Retina (tissue), 1 donor: ENCODE data around the gene RERE.

Experiments used
- DNase-seq: peaks from one replicate; pipeline ENCODE4 v3.0.0-alpha.2; 2016

Gene RERE

DNA sequence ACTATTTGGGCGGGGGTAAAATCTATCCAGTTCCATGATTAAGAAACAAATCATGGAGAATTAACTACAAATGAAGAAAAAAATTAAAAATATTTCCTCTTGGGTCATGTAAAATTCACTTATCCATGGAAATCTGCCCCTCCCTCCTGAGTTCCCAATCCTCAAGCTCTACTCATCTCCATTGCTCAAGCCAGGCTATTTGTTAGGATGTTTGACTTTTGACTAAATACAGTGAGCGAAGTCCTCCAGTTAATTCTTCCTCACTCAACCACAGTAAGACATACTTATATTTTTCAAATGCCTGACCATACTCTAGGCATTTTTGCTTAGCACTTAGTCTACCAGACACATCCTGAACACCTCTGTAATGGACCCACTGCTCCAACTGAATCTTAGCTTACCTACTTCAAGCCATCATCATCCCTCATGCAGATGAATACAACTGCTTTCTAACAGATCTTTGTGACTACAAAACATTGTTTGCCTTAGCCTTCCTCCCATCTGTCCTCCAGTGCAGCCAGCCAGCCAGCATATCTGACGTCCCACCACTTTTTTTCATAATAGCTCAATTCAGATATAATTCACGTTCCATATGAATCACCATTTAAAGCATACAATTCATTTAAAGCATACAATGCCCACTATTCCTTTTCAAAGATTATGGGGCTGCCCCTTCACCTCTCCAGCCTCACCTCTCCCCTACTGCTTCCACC lies 154.2 kb downstream of the RERE start:
- no peak for DNase-seq

DNA sequence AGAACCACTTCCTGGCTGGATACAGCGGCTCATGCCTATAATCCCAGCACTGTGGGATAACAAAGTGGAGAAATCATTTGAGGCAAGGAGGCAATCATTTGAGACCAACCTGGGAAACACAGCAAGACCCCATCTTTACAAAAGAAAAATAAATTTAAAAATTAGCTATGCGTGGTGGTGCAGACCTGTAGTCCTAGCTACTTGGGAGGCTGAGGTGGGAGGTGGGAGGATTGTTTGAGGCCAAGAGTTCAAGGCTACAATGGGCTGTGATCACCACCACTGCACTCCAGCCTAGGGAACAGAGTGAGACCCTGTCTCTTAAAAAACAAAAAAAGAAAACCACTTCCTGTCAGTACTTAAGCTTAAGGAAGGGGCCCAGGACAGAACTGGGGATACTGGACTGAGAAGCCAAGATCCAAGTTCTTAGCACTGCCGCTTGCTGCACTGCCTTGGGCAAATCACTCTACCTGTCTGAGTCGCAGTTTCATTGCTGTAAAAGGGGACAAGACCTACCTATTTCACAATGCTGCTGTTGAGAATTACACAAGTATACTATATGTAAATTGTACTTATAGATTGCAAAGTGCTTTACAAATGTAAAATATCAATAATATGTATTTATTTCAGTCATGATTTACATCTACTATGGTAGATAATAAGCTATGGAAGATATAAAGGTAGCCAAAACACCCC lies 154.9 kb downstream of the RERE start:
- DNase-seq: no peak

DNA sequence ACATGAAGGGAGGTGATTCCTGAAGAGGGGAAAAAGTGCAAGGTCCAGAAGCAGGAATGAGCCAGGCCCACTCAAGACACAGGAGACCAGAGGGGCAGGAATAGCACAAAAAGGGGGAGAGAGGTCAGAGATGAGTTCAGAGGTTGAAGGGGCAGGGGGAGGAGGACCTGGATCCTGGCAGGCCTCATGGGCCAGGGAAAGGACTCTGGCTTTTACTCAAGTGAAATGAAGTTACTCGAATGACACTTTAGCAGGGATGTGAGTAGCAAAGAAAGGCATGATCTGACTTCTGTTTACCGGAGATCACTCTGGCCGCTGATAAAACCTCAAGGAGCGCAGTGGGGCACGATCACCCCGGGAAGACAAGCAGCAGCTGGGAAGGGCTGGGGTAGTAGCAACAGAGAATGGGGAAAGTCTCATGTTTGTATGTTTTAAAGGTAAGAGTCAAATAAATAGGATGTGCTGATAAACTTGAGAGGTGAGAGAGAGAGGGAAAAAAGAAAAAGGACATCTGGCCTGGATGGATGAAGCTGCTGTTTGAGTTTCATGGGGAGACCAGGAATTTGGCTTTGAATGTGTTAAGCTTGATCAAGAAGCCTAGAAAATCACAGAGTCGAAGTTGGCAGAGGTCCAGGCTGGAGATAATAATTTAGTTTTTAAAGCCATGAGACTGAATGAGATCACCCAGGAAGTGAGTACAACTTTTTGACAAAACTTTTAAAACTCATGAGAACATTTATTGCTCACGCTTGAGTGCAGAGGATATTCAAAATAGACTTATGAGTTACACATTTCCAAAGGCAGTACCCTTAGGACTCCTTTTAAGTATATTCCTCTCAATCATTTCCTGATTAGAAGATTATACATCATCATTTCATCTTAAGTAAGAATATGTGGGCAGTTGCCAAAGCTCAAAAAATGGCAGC lies 156.0 kb downstream of the RERE start:
- no peak for DNase-seq

DNA sequence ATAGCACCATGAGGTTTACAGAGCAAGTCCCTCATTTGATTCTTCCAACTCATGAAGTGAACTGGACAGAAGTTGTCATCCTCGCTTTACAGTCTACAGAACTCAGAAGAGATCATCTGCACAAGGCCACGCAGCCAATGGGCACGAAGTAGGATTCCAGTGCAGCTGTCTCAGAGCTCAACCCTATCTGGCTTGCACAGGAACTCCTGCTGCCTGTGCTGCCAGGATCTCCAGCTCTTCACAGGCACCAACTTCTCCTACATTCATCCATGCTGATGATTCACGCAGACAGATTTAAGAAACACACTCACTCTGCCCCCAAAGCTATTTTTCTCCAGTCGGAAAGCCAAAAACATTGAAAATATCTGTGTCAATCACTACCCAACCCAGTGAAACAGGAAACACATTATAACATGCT lies 157.0 kb downstream of the RERE start:
- DNase-seq: peak; percentile 49

DNA sequence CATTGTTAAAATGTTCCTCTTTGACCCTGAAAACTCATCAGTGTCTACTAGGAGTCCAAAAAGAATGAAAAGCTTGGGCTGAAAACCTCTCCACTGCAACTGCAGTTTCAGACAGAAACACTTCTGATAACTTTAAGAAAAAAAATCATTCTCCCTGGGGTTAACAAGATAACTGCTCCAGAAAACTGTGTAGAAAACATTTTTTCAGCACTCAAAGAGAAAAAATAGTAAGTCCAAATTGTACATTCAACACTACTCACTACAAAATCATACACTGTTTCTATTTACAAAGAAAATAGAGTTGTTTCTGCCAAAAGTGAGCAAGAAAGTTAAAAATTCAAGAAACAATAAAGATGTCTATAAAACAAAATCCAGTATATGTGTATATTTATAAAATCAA lies 157.8 kb downstream of the RERE start:
- no peak for DNase-seq

DNA sequence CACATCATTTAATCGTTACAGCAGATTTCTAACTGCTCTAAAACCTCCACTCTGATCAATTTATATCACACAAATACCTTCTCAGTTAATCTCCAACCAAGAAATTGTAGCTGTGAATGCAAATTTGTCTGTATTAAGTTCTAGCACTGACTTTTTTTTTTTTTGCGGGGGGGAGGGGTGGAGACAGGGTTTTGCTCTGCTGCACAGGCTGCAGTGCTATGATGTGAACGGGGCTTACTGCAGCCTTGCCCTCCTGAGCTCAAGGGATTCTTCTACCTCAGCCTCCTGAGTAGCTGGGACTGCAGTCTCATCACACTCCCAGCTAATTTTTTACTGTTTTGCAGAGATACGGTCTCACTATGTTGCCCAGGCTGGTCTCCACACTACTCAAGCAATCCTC lies 163.6 kb downstream of the RERE start:
- no peak for DNase-seq

DNA sequence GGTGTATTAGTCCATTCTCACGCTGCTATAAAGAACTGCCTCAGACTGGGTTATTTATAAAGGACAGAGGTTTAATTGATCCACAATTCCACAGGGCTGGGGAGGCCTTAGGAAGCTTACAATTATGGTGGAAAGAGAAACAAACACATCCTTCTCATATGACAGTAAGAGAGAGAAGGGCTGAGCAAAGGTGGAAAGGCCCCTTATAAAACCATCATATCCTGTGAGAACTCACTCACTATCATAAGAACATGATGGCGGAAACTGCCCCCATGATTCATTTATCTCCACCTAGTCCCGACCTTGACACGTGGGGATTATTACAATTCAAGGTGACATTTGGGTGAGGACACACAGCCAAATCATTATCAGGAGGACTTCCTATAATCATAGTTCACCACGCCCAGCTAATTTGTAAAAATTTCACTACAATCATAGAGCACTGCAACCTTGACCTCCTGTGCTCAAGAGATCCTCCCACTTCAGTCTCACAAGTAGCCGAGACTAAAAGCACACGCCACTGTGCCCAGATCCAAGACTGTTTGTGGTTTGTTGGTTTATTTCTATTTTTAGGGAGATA lies 164.9 kb downstream of the RERE start:
- DNase-seq: no peak

DNA sequence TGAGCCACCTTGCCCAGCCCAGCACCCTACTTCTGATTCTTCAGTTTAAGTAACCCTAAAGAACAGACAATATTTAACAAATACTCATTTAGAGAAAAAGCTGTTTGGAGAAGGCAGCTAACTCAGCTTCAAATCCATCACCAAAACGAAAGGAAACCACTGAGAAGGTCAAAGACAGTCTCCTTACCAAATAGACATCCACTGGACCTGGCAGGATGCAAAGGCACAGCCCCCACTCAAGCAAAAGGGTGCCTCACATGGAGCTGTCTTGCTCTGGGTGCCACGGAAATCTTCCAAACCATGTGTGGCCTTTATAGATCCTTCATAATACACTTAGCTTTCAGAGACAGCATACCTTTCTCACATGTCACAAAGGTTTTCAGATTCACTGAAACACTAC lies 165.5 kb downstream of the RERE start:
- DNase-seq: no peak

DNA sequence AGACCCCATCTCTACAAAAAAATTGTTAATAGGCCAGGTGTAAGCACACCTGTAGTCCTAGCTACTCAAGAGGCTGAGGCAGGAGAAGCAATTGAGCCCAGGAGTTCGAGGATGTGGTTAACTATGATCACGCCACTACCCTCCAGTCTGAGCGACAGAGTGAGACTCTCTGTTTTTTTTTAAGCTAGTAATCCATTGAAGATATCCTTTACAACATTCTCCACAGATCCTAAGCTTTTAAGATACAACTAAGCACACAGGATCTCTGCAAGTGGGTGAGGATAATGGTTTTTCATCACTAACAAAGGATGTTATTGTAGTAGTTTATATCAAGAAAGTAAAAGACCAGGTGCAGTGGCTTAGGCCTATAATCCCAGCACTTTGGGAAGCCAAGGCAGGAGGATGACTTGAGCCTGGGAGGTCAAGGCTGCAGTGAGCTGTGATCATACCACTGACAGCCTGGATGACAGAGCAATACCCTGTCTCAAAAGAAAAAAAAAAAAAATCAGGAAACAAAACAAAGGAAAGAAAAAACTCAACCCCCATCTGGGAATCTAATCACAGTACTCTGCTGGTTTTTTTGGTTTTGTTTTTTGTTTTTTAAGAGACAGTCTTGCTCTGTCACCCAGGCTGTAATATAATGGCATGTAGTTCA lies 166.1 kb downstream of the RERE start:
- no peak for DNase-seq

DNA sequence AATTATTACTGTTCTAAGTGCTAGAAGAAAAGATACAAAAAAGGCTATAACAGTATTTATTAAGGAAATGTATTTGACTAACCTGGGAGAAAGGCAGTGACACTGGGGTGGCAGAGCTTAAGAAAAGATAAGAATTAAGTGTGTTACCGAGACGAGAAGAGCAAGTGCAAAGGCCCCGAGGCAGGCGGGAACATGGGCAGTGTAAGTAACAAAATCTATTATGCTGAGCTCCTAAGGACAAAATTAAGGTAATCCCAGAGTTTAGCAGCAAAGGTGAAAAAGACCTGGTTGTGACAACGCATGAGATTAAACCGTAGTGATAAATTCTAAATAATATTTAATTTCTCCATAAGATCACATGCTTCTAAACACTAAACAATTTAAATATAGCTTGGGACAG lies 167.6 kb downstream of the RERE start:
- no peak for DNase-seq

DNA sequence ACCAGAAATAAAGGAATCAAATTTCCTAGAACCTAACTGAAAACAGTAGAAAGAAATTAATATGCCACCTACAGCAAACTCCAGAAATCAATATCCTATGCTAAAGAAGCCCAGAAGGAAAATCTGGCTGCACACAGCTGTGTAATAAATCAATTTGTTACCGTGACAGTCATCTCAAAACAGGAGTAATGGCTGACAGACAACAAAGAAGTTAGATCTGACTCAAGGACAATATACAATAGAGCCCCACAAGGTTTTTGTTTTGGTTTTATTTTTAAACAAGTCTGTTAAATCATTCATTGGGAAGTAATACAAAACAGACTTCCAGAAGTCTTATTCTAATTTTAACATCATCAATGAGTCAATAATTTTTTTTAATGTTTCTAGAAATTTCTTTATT lies 168.4 kb downstream of the RERE start:
- DNase-seq: no peak

DNA sequence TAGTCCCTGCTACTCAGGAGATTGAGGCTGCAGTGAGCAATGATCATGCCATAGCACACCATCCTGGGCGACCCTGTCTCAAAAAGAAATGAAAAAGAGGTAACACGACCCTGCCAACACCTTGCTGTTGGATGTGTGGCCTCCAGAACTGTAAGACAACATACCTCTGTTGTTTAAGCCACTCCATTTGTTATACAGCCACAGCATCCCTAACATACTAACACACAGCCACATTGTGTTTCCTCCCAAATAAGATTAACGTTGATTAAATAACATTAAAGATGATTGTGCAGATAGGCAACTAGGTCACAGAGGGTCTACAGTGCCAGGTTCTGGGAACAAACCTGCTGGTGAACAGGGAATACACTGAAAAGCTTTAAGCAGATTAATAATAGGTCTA lies 170.4 kb downstream of the RERE start:
- no peak for DNase-seq

DNA sequence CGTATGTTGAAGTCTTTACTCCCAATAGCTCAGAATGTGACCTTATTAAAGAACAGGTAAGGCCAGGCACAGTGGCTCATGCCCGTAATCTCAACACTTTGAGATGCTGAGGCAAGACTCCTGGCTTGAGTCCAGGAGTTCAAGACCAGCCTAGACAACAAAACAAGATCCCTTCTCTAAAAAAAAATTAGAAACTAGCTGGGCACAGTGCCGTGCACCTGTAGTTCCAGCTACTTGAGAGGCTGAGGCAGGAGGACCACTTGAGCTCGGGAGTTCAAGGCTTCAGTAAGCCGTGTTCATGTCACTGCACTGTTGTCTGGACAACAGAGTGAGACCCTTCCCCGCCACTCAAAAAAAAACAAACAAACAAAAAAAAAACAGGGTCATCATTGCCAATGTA lies 171.3 kb downstream of the RERE start:
- no peak for DNase-seq

DNA sequence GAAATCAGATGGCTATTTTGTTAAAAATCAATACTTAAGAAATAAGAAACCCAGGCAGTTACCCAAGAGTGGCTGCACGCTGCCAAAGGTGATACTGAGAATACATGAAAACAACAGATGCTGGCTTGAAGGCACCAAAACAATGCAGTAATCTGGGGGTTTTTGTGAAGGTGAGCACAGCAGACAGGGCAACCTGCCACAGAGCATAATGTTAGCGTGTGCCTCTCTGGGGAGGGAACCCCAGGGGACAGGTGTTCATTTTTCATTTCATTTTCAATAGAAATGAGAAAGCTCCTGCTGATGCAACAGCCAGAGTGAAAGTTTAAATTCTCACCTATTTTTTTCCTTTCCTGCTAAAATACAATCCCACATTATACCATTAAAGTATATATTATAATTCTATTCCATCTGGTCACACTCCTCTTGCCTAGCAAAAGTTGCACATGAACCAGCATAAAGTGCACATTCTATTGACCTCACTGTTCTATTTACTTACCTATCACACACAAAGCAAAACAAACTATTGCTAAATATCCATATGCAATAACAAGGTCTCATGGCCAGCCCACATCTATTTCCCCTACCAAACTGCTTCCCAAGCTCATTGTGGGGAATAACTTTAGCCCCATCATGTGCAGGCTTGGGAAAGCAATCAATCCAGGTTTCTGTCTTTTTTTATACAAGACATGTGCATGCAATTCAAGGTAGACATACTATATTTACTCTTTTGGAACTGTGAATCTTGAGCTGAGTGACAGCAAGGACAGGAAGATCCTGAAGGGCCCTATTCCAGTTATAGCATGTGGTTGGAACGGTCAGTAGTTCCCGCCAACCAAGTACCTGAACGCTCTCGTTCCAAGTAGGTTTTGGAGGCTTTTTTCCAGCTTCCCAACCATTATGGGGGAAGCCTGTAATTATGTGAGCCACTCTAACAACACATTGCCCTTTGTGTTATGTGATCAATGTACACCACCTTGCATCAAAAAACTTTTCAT lies 173.6 kb downstream of the RERE start:
- no peak for DNase-seq

DNA sequence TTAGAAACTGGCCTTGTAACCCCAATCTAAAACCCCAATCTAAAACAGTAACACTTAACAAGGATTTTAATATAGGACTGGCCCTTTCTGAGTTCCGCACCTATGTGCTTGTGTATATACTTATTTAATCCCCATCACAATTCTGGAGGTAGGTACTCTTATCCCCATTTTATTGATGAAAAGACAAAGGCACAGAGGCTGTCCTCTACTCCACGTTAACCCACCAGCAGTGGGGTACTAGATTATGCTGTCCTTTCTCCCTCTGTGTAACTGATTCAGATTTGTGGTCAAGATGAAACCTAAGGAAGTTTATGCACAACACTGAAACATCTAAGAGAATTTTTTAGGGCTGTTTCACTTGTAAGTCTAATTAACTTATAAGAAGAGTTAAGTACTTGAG lies 175.3 kb downstream of the RERE start:
- DNase-seq: no peak

DNA sequence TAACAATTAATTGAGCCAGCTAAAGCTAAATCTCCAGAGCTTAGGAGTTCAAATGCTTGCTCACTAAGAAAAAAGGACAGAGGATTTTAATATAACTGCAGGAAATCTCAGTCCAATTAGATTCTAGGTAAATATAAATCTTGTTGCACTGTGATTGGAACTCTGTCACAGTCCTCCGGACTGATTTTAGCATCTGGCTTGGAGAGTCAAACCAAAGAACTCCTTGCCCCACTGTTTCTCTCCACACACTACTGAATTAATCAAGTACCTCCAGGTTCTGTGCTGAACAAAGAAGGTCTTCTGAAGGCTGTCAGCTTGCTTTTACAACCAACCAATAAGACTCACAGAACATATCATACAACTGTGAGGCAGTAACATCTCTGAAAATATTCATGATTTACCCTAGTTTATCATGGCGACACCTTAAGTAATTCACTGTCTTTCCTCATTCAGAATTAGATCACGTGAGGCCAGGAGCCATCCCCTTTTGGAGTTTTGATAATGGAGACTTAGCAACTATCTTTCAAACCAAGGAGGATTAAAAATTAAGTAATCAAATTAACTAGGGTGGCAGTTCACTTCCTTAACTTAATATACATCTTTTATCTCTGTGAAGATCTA lies 176.0 kb downstream of the RERE start:
- DNase-seq: no peak

DNA sequence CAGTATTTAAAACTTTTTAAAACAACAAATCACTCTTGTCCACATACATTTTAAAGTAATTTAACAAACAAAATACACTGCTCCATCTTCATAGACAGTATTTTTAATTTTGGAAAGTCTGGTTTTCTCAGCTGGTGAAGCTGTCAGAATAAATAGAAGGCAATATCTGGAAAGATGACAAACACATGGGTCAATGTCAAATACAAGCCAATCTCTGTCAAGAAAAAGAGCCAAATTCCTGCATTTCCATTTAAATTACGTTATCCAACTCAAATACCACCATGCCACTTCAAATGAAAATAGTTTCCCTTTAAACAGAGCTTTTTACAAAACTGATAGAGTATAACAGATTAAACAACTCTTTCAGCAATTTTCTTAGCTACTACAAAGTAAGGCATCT lies 176.5 kb downstream of the RERE start:
- no peak for DNase-seq

DNA sequence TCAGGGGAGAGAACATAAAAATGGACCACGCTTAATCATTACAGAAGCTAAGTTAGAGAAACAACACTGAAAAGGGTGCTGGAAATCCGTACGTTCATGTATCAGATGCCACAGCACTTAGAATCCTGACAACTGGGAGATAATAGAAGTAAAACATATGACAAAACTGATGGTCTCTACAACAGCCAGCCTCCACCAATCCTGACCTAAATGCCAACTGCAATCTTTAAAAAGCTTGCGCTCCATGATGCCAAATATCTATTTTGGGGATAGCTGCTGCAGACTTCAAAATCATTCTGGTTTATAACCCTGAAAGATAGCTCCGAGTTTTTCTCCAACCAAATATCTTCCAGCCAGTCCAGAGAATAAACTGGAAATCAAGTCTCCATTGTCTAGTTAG lies 178.3 kb downstream of the RERE start:
- no peak for DNase-seq

DNA sequence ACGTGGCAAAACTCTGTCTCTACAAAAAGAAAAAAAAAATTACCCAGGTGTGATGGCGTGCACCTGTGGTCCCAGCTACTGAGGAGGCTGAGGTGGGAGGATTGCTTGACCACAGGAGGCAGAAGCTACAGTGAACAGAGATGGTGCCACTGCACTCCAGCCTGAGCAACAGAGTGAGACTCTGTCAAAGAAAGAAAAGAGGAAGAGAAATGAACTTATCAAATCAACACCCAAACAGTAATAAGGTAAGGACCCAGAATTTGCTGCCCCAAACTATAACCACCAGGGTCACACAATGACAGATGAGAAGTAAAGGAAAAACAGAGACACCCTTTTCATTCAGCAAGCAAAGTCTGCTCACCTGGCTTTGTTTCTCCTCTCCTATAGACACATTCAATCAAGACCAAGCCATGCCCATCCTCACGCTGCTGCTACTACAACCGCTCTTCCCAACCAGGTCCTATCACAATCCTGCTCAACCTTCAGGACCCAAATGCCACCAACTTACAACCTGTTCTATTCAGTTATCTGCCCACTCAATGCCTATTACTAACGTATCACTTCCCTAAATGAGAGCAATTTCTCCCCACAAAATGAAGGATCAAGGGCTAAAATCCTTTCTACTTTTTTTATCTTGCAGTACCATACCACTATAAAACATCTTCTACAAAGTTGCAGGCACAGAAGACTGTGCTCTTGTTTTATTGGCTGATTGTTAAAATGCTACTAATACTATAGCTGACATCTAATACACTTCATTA lies 183.5 kb downstream of the RERE start:
- DNase-seq: no peak

DNA sequence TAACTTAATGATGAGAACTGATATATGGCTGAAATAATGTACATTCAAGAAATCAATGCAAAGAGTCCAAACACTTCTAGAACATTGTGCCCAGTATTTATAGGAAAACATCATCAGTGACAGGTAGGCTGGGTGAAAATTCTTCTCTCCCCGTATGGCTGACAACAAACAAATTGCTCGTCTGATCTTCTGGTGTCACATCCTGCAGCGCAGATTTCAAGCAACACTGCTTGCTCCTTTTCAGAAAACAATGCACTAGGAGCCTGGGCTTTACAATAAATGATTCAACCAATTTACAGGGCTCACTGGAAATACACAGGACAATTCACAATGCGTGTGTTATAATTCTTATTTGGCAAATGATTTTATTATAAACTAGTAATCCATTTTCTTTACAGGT lies 185.3 kb downstream of the RERE start:
- DNase-seq: no peak
